GM21367 (cell line): ENCODE results near the gene CLIP4.
A peak's percentile ranks its signal among the peaks of the same experiment; 100 is the strongest.
"Not testable (repeated sequence)": the region's sequence is repeated elsewhere in the genome, so short reads cannot be mapped to it uniquely, and the experiment has no call there.

Experiments
- ATAC-seq: cut with Tn5 transposase; IDR thresholded peaks from one replicate; pipeline ENCODE4 v1.9.1; 2021; ENCODE audit not compliant: unreplicated experiment

CLIP4 gene, protein sequence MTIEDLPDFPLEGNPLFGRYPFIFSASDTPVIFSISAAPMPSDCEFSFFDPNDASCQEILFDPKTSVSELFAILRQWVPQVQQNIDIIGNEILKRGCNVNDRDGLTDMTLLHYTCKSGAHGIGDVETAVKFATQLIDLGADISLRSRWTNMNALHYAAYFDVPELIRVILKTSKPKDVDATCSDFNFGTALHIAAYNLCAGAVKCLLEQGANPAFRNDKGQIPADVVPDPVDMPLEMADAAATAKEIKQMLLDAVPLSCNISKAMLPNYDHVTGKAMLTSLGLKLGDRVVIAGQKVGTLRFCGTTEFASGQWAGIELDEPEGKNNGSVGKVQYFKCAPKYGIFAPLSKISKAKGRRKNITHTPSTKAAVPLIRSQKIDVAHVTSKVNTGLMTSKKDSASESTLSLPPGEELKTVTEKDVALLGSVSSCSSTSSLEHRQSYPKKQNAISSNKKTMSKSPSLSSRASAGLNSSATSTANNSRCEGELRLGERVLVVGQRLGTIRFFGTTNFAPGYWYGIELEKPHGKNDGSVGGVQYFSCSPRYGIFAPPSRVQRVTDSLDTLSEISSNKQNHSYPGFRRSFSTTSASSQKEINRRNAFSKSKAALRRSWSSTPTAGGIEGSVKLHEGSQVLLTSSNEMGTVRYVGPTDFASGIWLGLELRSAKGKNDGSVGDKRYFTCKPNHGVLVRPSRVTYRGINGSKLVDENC

DNA sequence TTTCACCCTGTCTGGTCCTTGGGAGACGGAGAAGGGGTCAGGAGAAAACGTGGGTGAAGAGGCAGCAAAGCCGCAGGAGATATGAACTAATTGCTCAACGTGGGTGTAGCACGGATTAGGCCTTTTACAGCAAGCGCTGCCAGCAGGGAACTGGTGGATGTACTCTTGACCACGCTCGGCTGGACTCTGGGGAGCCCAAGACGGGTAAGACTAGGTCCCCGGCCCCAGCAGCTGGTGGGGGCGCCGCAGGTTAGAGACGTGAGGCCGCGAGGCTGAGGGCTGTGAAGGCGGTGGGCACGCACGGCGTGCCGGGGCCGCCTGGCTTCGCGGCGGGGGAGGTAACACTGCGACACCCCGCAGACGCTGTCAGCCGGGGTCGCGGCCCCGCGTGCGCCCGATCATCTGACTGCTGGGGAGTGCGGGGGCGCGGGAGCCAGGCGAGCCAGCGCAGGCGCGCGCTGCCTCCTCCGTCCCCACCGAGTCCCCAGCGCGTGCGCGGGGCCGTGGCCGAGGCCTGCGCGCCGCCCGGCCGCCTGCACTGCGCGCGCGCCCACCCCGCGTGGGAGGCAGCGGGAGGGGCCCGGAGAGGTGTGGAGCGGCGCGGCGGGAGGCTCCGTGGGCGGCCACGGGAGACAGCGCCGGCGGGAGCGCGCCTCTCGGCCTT is at the start of gene CLIP4:
Gene CLIP4, plus strand, starts transcription at position 470 of the 664 bp plus-strand sequence. CDS start 5,974 bp downstream, outside the sequence.
- ATAC-seq, result no peak

DNA sequence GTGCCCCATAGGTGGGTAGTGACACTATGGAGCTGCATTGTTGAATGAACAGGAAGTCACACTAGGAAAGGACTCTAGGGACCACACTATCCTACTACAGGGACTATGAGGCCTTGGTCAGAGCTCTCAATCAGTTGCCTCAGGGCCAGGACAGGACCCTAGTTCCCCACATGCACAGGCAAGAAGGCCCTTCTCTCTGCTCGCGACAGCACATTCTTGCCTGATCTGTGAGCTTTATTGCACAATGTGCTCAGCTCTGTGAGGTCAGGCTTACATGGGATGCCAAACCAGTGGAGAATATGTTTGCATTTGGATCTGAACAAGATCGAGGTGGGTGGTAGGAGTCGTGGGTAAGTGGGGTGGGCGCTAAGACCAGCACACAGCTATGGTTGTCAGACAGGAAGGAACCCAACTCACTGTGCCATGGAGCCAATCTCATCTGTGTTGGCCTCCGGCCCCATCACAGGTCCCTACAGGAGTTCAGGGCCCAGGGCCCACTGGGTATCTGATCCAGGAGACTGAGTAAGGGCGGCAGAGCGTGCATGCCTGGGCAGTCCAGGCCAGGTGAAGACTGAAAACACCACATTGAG is 48.8 kb upstream of the CLIP4 start:
- ATAC-seq, result no peak

DNA sequence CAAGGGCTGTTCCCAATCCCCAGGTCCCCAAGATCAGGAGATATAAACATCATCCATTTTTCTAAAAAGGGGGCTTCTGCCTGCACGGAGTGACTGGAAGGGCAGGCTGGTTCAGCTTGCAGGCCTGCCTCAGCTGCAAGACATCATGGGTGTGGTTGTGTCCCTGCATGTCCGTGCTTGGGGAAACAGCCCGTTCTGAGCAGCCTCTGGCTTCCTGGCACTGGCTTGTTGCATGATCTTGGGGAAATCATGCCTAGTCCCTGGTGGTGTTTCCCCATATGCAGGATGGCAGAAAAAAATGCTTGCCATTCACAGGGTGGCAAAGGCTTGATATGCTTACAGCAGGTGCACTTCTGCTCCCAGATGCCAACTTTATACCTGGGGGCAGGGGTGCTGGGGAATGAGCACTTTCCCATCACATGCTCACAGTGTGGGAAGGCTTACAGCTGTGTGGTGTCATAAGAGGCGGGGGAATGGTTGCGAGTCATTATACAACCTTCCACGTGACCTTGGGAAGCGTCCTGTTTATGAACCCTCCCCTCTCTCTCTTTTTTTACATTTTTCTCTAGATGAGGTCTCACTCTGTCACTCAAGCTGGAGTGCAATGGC is 48.1 kb upstream of the CLIP4 start:
- no peak for ATAC-seq

- no peak for ATAC-seq
Observed at GRCh38 chr2:29068513-29068912, 46.7 kb upstream of the CLIP4 start.

- ATAC-seq, result no peak
Observed at GRCh38 chr2:29070526-29070925, 44.7 kb upstream of the CLIP4 start.

DNA sequence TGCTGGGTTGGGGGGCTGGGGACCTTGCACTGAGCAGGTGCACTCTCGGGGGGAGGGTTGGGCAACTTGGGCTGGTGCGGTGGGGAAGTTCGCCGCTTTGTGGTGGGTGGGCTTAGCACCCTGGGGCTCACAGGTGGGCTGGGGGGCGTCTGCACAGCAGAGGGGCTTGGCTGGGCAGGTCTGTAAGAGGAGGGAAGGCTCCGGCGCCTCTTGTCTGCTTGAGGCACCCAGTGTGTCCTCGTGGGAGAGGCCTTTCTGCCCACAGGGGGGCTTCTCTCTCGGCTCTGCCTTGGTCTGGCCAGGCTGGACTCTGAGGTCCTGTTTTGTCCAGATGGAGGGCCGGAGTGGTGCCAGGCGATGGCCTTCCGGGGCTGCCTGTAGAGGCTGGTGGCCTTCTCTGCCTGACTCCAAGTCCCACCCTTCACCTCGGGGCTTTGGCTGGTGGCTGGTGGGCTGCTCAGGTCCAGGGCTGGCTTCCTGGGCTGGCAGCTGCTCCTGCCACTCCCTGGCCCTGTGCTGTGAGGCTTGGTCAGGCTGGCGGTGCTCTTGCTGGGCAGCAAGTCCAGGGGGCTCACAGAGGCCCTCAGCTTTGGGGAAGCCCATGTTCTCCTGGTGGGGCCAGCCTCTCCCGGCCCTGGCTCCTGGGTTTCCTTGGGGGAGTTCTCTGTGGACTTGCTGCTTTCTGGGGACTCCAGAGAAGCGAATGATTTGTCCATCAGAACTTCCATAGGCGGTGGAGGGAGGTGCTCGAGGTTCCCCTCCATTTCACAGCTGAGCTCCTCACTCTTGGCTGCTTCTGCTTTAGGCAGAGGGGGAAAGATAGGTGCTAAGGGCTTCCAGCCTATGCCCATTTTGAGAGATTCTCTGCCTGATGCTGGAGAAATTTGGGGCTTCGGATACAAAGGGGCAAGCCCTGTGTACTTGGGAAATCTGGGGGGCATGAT is 43.9 kb upstream of the CLIP4 start:
- ATAC-seq, result no peak

DNA sequence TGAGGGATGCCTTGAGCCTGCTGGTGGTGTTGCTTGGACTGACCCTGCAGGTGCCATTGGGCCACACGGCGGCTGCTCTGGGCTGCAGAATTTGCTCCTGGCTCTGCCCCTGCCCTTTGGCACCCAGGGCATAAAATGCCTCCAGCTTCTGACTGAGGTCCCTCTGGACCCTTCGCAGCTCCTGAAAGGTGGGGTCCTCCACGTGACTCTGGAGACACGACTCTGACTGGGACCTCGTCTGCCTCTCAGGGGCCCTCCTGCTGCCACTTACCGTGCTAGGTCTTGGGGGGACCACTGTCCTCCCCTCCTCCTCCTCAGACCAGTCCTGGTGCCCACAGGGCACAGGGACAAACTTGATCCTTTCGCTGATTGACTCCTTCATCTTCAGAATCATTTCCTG is 43.0 kb upstream of the CLIP4 start:
- no peak for ATAC-seq

DNA sequence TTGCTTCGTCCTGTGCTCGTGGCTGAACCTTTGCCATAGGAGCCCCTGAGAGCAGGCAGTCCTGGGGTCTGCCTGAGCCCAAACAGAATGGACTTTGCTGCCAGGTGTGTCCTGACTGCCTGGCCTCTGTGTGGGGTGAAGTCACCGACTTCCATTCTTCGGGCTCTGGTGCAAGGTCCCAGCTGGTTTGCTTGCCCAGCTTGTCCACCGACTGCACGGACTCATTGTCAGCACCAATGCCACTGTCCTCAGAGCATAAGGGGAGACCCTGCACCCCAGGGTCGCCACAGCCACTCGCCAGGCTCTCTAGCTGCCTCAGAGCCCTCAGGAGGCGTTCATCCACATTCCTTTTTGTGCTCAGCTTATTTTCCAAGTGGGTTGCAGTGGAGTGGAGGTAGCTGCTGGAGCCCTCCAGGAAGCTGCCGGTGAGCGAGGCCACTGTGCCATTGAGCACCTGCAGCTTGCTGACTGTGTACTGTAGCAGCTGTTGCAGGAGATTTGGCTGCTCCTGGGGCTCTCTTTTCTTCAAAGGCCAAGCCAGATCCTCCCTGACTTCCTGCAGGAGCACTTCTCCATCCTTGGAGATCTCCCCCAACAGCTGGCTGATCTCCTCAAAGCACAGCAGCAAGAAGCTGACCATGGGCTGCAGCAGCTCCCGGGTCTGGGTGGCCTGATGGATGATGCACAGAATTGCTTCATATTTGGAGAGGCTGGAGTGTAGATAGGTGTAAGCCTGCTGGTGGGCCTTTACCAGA is 42.1 kb upstream of the CLIP4 start:
- no peak for ATAC-seq

GRCh38 chr2:29073933-29074332 is 41.3 kb upstream of the CLIP4 start:
- ATAC-seq, result no peak

DNA sequence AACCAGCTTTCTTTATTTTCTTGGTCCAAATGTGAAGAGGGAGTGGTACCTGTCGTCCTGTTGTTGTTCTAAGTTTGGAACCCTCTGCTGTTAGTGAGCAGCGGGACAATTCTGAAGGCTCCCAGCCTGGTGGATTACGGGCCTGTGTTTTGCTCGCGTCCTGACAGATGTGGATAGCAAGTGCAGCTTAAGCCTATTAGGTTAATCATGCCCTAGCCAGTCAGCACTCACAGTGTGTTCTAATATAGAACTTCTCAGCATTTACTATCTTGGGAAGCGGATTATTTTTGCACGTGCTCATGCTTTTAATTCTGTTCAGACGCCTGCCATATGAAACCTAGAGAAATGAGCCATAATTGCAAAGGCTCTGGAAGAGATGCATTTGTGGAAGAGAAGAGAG is 40.8 kb upstream of the CLIP4 start, which contains the start of gene PCARE:
Gene PCARE, minus strand, starts transcription at position 113 of the 400 bp plus-strand sequence. CDS start 262 bp downstream, outside the sequence.
- ATAC-seq, result no peak

DNA sequence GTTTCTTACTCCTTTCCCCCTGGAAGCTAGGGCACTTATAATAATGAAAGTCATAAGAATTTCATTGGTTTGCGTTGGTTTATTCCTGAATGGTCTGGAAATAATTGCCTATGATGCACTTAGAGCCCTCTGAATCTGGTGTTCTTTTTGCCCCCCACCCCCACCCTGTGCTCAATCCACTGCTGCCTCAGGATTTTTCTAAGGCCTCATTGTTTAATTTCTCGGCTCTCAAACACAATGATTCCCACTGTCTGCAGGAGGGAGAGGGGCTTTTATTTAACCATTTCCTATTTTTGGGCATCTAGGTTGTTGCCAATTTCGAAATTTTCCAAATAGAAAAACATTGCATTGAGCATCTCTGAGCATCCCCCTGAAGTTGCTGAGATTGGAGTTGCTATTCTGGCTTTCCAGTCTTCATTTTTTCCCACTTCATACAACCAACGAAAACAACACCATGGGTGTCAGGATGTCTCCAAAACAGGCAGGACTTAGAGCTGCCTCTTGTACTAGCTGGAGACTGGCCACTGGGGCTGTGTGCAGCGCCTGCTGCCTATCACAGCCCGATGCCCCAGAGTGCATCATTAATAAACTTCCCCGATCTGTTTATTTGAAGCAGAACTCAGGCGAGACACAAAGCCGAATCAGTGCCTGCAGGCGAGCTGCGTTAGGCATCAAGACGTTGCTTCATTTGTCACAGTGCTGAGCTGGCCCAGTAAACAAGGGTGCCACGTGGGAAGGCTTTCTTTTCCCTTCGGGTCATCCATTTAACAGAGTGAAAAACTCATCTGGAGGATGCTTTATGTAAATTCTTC is 39.1 kb upstream of the CLIP4 start:
- no peak for ATAC-seq

DNA sequence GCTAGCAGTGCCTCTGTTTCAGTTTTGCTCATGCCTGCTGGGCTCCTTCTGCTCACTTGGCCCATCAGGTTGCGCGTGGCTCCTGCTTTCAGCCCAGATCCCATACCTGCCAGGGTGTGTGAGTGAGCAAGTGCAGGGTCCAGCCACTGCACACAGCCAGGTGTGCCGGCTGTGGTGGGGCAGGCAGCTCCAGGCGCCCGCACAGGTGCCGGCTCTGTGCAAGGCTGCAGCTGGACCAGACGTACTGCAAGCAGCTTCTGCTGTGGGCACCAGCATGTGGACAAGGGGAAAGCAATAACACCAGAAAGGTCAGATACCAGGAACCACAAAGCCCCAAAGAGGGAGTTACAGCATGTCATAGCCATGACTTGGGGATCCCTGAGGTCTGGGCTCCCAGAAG is 35.3 kb upstream of the CLIP4 start:
- ATAC-seq, result no peak

DNA sequence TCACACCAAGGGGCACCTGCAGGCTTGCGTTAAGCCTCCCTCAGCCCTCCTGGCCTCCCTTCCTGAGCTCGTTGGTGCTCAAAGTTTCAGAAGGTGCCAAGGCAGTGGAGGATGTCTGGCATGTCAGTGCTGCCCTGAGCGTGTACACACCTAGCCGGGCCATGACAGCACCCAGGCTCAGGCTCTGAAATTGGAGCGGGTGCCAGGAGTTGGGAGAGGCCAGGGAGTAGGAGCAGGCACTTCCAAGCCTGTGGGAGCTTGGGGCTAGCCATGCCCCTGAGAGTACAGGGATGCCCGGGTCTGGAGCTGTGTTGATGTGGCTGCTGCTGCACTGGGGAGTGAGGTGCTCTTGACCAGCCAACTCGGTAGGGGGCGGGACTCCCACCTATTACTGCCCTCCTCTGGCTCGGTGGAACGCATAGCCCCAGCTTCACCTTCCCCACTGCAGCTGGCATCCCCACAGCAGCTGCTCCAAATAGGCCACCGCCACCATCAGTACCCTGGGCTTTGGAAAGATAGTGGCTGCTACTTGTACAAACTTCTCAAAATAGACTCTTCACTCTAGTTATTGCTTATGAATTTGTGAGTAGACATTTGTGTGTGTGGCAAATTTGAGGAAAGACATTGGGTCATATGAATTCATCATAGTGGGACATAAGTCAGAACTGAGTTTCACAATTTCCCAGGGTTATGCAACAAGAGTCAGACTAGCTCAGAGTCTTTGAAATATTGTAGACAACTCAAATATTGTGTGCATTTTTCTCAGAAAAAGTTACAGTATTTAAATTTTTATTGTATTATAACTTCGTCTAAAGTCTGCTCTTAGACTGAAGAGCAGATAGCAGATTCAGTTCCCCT is 34.1 kb upstream of the CLIP4 start:
- no peak for ATAC-seq

GRCh38 chr2:29082804-29083495 is 32.3 kb upstream of the CLIP4 start:
- peak; percentile 51 for ATAC-seq

DNA sequence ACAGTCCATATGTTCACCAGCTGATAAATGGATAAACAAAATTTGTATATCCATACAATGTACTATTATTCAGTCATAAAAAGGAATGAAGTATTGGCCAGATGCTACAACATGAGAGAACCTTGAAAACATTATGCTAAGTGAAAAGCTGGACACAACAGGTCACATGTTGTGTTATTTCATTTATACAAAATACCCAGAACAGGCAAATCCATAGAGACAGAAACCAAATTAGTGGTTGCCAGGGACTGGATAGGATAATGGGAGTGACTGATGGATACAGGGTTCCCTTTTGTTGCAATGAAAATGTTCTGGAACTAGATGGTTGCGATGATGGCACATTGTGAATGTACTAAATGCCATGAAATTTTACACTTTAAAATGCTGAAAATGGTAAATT is 30.7 kb upstream of the CLIP4 start:
- no peak for ATAC-seq

DNA sequence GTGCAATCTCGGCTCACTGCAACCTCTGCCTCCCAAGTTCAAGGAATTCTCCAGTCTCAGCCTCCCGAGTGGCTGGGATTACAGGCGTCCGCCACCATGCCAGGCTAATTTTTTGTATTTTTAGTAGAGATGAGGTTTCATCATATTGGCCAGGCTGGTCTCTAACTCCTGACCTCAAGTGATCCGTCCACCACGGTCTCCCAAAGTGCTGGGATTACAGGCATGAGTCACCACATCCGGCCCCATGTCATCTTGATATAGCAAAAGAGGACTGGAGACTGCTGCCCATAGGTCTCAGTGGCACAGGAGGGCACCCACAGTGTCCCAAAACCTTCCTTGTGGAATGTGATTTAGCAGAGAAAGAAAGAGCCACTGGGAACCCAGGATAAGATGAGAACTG is 24.9 kb upstream of the CLIP4 start:
- not testable (repeated sequence) for ATAC-seq

GRCh38 chr2:29096969-29097368 is 18.2 kb upstream of the CLIP4 start:
- ATAC-seq, result no peak
